GM20000 (cell line): Measurements from ENCODE around the gene MICAL3.

Experiments
- DNase-seq: peaks from one replicate; pipeline ENCODE4 v3.0.0; 2012; ENCODE audit warnings: low spot score
- CTCF ChIP-seq: IDR thresholded peaks from 2 replicates; pipeline ENCODE4 v1.5.1; 2012; ENCODE audit warnings: mild to moderate bottlenecking, control low read depth; ENCODE audit errors: extremely low read depth, missing control alignments

MICAL3 gene

GRCh38 chr22:17830043-17830961, 194.1 kb downstream of the MICAL3 start:
- TF ChIP-seq CTCF = peak; percentile 98
- DNase-seq = peak; percentile 90

- no peak for DNase-seq
These were observed 194.7 kb downstream of the MICAL3 start for GRCh38 chr22:17829695-17830042.

GRCh38 chr22:17828502-17829080, 195.8 kb downstream of the MICAL3 start:
- no peak for TF ChIP-seq CTCF
- no peak for DNase-seq

More at GRCh38 chr22:17829695-17830042, 194.7 kb downstream of the MICAL3 start:
- no peak for TF ChIP-seq CTCF

GRCh38 chr22:17827466-17827865, 196.9 kb downstream of the MICAL3 start:
- TF ChIP-seq CTCF = no peak
- DNase-seq = no peak

- DNase-seq = no peak
- TF ChIP-seq CTCF = no peak
These were observed 198.3 kb downstream of the MICAL3 start for GRCh38 chr22:17825876-17826550.

GRCh38 chr22:17824457-17824856, 199.9 kb downstream of the MICAL3 start:
- TF ChIP-seq CTCF = no peak
- DNase-seq = no peak

GRCh38 chr22:17823964-17824363, 200.4 kb downstream of the MICAL3 start:
- DNase-seq = no peak
- TF ChIP-seq CTCF = no peak
